Mucosa of descending colon (tissue), 3 donors: ENCODE measurements around the gene TDRD1. TPM values are rescaled to one million over a fixed set of nuclear protein-coding genes. Genes with fewer than 3 reads are reported as not detected.

Experiments used
- ATAC-seq: fragments of 200-7000 bp; cut with Tn5 transposase; one replicate; pipeline ENCODE4 v1.9.1; 2020; ENCODE audit warnings: mild to moderate bottlenecking, moderate library complexity
- DNase-seq, 3 donors: peaks; one replicate each; pipeline ENCODE4 v3.0.0-alpha.2; 2020
- H3K36me3 ChIP-seq: fragments of 200-600 bp; one replicate; pipeline ENCODE4 v1.8.0; 2021; ENCODE audit warnings: low read depth, mild to moderate bottlenecking
- H3K4me1 ChIP-seq: fragments of 200-600 bp; one replicate; pipeline ENCODE4 v1.8.0; 2021; ENCODE audit warnings: low read depth, mild to moderate bottlenecking
- H3K4me3 ChIP-seq: fragments of 200-600 bp; one replicate; pipeline ENCODE4 v1.8.0; 2021; ENCODE audit warnings: mild to moderate bottlenecking
- H3K9me3 ChIP-seq: fragments of 200-600 bp; one replicate; pipeline ENCODE4 v1.8.0; 2021; ENCODE audit warnings: mild to moderate bottlenecking
- CTCF ChIP-seq: fragments of 200-600 bp; IDR thresholded peaks from one replicate; pipeline ENCODE4 v1.8.0; 2022; ENCODE audit warnings: antibody characterized with exemption, mild to moderate bottlenecking
- intact Hi-C, 2 donors: fragments of 100-400 bp; cut with DNase I in 1 of 2; cut with micrococcal nuclease in 1 of 2; formaldehyde crosslinking; loops; one replicate each; pipeline versions ENCODE4 v1.11.0 to v1.11.1; 2022; cut with DNase I, micrococcal nuclease
- total RNA-seq, 3 donors: library from RNA; stranded (reverse); fragmentation: NEBNext Ultra II Directional in 2 of 3; extraction: Animal tissue kit (Norgen Biotek cat#: 25700) in 2 of 3; gene quantifications; one replicate each; pipeline versions ENCODE4 v1.2.1 to v1.2.4, GENCODE V29; 2021 to 2023
- donor health status: DM: no; HTN: no; CAD: no; lungs with moderate emphysema.
- donor health status: DM: no; HTN: no; CAD: no.
- donor health status: DM: no; HTN: yes; CAD: no.

TDRD1 gene
- total RNA-seq, 3 donors from 2014 or later, result 0.06 to 1.7 (median 0.09) TPM

- ATAC-seq (no peak), DNase-seq (no peak)
- TF ChIP-seq CTCF, result no peak
- Histone ChIP-seq H3K4me3 (no peak overlapping the region), H3K9me3 (no peaks in the 10 kb centered on the region), H3K36me3 (no peaks in the 10 kb centered on the region), H3K4me1 (peaks cover 10% of the 10 kb centered on the region)
- intact Hi-C loops, result no loop called here
These were observed 2.6 kb upstream of the TDRD1 start for GRCh38 chr10:114176511-114176910.

GRCh38 chr10:114179747-114180146, 594 bp downstream of the TDRD1 start:
- no peak overlapping the region for H3K4me3 ChIP-seq
- H3K4me1 ChIP-seq, result peaks cover 17% of the 10 kb centered on the region
- no peak for ATAC-seq
- no peaks in the 10 kb centered on the region for H3K9me3 ChIP-seq
- H3K36me3 ChIP-seq, result no peaks in the 10 kb centered on the region
- no peak for TF ChIP-seq CTCF
- no peak for DNase-seq
- intact Hi-C loops, result no loop called here

- Histone ChIP-seq H3K4me3 (no peak overlapping the region), H3K36me3 (no peaks in the 10 kb centered on the region), H3K4me1 (peaks cover 7% of the 10 kb centered on the region), H3K9me3 (no peaks in the 10 kb centered on the region)
- intact Hi-C loops, result no loop called here
- TF ChIP-seq CTCF, result no peak
- DNase-seq (no peak), ATAC-seq (no peak)
These were observed 1.8 kb downstream of the TDRD1 start for GRCh38 chr10:114180937-114181336.

GRCh38 chr10:114181971-114182370, 2.8 kb downstream of the TDRD1 start:
- no peak overlapping the region for H3K4me3 ChIP-seq
- no peaks in the 10 kb centered on the region for H3K9me3 ChIP-seq
- intact Hi-C loops, result no loop called here
- peaks cover 7% of the 10 kb centered on the region for H3K4me1 ChIP-seq
- H3K36me3 ChIP-seq, result no peaks in the 10 kb centered on the region
- ATAC-seq (peak; percentile 90), DNase-seq (peak; percentile 46 to 73 (median 65))
- TF ChIP-seq CTCF, result no peak

GRCh38 chr10:114183563-114183962, 4.4 kb downstream of the TDRD1 start:
- Histone ChIP-seq H3K9me3 (no peaks in the 10 kb centered on the region), H3K4me3 (no peak overlapping the region), H3K4me1 (peaks cover 7% of the 10 kb centered on the region), H3K36me3 (no peaks in the 10 kb centered on the region)
- DNase-seq, result no peak
- no peak for TF ChIP-seq CTCF
- intact Hi-C loops, result no loop called here
- no peak for ATAC-seq

GRCh38 chr10:114184276-114184675, 5.1 kb downstream of the TDRD1 start:
- no peak overlapping the region for H3K4me3 ChIP-seq
- no peaks in the 10 kb centered on the region for H3K9me3 ChIP-seq
- intact Hi-C loops, result no loop called here
- ATAC-seq (no peak), DNase-seq (no peak)
- TF ChIP-seq CTCF, result no peak
- H3K36me3 ChIP-seq, result no peaks in the 10 kb centered on the region
- peaks cover 7% of the 10 kb centered on the region for H3K4me1 ChIP-seq
